ENCODE measurements around the gene ATG7. TPM values are rescaled to one million over a fixed set of nuclear protein-coding genes. Genes with fewer than 3 reads are reported as not detected.

Gene ATG7, protein sequence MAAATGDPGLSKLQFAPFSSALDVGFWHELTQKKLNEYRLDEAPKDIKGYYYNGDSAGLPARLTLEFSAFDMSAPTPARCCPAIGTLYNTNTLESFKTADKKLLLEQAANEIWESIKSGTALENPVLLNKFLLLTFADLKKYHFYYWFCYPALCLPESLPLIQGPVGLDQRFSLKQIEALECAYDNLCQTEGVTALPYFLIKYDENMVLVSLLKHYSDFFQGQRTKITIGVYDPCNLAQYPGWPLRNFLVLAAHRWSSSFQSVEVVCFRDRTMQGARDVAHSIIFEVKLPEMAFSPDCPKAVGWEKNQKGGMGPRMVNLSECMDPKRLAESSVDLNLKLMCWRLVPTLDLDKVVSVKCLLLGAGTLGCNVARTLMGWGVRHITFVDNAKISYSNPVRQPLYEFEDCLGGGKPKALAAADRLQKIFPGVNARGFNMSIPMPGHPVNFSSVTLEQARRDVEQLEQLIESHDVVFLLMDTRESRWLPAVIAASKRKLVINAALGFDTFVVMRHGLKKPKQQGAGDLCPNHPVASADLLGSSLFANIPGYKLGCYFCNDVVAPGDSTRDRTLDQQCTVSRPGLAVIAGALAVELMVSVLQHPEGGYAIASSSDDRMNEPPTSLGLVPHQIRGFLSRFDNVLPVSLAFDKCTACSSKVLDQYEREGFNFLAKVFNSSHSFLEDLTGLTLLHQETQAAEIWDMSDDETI
- 97.9 and 142 TPM in 2 replicates for total RNA-seq (ENCODE audit: low replicate concordance)

DNA sequence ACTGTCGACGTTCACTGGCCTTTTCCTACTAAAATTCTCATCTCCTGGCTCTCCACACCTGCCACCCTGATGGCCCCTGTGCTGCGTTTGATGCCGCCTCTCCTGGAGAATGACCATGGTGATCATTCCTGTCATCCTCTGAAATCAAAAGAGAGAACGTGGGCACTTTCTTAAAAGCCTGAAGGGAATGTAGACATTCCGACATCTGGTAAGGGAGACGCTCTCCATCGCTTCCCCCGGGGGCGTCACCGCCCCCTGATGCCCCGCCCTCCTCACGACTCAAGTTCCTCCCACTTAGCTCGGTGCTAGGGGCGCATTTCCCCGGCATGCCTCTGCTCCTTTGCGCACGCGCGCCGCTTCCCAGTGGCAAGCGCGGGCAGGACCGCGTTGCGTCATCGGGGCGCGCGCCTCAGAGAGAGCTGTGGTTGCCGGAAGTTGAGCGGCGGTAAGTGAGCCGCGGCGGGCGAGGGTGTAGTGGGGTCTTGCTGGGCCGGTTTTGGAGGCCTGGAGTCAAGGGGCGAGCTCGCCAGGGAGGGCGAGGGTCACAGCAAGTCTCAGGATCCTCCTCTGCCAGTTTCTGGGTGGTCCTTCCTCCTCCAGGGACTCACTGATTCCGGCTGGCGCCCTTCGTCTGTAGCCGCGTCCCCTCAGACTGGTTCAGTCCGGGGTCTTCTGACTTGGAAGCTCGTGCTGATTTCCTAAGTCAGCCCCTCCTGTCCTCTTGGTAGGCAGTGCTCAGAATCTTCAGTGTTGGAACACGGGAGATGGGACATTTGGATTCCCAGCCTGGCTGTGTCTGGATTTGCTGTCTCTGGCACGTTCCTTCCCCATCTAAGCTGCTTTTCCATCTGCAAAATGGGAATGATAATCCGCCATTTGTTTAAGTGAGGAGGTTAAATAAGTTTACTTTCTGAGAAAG lies at the start of gene ATG7:
Gene ATG7, plus strand, starts transcription at position 412 of the 919 bp plus-strand sequence. CDS start 26,299 bp downstream, outside the sequence.
- TF ChIP-seq, protein P1, sequence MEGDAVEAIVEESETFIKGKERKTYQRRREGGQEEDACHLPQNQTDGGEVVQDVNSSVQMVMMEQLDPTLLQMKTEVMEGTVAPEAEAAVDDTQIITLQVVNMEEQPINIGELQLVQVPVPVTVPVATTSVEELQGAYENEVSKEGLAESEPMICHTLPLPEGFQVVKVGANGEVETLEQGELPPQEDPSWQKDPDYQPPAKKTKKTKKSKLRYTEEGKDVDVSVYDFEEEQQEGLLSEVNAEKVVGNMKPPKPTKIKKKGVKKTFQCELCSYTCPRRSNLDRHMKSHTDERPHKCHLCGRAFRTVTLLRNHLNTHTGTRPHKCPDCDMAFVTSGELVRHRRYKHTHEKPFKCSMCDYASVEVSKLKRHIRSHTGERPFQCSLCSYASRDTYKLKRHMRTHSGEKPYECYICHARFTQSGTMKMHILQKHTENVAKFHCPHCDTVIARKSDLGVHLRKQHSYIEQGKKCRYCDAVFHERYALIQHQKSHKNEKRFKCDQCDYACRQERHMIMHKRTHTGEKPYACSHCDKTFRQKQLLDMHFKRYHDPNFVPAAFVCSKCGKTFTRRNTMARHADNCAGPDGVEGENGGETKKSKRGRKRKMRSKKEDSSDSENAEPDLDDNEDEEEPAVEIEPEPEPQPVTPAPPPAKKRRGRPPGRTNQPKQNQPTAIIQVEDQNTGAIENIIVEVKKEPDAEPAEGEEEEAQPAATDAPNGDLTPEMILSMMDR (IDR thresholded peaks at IDR 0.05; ENCODE audit: insufficient read depth, low read length): peak; percentile 2

DNA sequence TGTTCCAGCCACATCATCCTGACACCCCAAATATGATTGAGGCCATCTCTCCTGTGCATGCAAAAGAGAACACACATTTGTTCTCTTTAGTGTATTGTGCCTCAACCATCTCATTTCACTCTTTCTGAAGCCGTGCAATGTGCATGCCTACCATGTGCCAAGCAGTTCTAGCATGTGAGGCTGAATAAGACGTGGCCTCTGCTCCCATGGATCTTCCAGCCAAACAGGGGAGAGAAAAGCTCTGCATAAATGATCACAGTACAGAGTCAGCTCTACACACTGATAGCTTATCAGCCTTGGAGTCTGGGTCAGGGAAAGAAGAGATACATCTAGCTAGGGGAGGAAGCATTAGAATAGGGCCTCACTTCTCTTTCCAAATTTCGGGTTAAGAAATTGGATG lies 48.2 kb upstream of the ATG7 start:
- no peak overlapping the region for H3K4me3 ChIP-seq (ENCODE audit: low read depth, low read length)
- TF ChIP-seq, protein P1 (IDR thresholded peaks at IDR 0.05; ENCODE audit: insufficient read depth, low read length): no peak
- DNase-seq (ENCODE audit: low read depth): no peak

More for the DNA sequence above, at the start of gene ATG7:
- peak; percentile 95 for DNase-seq (ENCODE audit: low read depth)
- H3K4me3 ChIP-seq (ENCODE audit: low read depth, low read length): peak within 1 kb of the TSS; percentile 99

DNA sequence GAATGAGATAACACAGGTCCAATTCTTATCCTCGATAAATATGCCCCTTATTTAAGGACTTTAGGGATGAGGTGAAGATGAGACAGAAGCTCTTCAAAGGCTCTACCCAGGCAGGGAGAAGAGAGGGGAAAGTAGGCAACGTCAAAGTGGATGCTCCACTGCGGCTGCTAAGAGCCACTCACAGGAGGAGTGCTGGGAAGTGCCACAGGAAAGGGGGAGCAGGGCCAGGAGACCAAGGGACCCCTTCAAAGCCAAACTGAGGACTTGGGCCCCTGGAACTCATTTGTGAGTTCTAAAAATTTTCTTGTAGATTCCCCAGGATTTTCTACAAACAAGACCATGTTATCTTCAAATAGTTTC lies 47.3 kb upstream of the ATG7 start:
- peak overlapping the region; percentile 31 for H3K4me3 ChIP-seq (ENCODE audit: low read depth, low read length)
- TF ChIP-seq, protein P1 (IDR thresholded peaks at IDR 0.05; ENCODE audit: insufficient read depth, low read length): no peak
- DNase-seq (ENCODE audit: low read depth): no peak

DNA sequence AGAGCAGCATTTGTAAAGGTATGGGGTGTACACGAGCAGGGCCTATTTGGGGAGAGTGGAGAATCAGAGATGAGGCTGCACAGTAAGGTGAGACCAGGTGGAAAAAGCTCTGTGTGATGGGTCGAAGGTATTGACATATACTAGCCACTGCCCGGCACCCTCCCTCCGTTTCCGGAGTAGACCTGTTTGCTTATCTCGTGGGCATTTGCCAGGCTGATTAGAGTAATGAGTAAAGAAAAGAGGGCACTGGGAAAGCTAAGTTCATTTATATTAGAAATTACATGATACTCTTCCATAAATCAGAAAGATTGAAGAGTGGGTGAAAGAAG lies 46.2 kb upstream of the ATG7 start:
- peak overlapping the region; percentile 7 for H3K4me3 ChIP-seq (ENCODE audit: low read depth, low read length)
- DNase-seq (ENCODE audit: low read depth): no peak
- TF ChIP-seq, protein P1 (IDR thresholded peaks at IDR 0.05; ENCODE audit: insufficient read depth, low read length): no peak

DNA sequence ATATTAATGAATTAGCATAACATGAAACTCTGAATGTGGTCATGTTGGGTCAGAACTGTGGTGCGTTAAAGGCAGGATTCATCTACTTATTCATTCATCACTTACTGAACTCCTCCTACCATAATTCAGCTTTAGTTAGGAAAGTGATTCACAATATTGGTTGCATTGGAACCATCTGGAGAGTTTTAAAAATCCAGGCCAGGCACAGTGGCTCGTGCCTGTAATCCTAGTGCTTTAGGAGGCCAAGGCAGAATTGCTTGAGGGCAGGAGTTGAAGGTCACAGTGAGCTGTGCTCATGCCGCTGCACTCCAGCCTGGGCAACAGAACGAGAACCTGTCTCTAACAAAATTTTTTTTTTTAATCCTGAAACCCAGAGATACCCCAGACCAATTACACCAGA lies 44.2 kb upstream of the ATG7 start:
- H3K4me3 ChIP-seq (ENCODE audit: low read depth, low read length): no peak overlapping the region
- no peak for DNase-seq (ENCODE audit: low read depth)
- TF ChIP-seq, protein P1 (IDR thresholded peaks at IDR 0.05; ENCODE audit: insufficient read depth, low read length): no peak

DNA sequence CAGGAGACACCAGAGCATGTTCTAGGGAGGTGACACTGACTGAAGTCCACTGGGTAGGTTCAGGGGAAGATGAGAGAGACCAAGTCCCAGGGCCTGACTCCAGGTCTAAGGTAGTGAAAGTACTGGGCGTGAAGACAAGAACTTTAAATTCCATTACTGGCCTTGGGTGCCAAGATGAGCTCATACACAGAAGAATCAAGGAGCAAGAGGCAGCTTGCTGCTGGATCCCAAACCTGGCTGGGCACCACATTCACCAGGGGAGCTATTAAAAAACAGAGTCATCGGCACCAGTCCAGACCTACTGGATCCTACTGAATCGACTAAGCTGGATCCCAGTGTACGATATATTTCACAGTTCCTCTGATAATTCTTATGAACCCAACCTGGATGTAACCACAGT lies 42.1 kb upstream of the ATG7 start:
- TF ChIP-seq, protein P1 (IDR thresholded peaks at IDR 0.05; ENCODE audit: insufficient read depth, low read length): no peak
- DNase-seq (ENCODE audit: low read depth): peak; percentile 38
- H3K4me3 ChIP-seq (ENCODE audit: low read depth, low read length): no peak overlapping the region
